ENCODE measurements around the gene GAD2. TPM values are rescaled to one million over a fixed set of nuclear protein-coding genes. Genes with fewer than 3 reads are reported as not detected.

The GAD2 gene
- total RNA-seq, 1 donor from 2014 or later = not detected

GRCh38 chr10:26194275-26194674, 22.3 kb upstream of the GAD2 start:
- H3K27me3 ChIP-seq = no peaks in the 10 kb centered on the region
- H3K36me3 ChIP-seq = no peaks in the 10 kb centered on the region
- TF ChIP-seq POLR2AphosphoS5 (IDR thresholded peaks at IDR 0.05; ENCODE audit: insufficient read depth in 1 of 2, low read depth in 1 of 2) (no peak), POLR2A (IDR thresholded peaks at IDR 0.05) (no peak), CTCF (IDR thresholded peaks at IDR 0.05) (no peak)
- intact Hi-C loops (cut with DNase I) = no loop called here
- H3K27ac ChIP-seq = no peak overlapping the region
- H3K4me3 ChIP-seq = no peak overlapping the region
- H3K4me1 ChIP-seq = no peaks in the 10 kb centered on the region
- no peak for DNase-seq (ENCODE audit: extremely low spot score in 2 of 2)
- H3K9me3 ChIP-seq = no peaks in the 10 kb centered on the region

- TF ChIP-seq CTCF (IDR thresholded peaks at IDR 0.05) = no peak
- no peak for TF ChIP-seq POLR2AphosphoS5 (IDR thresholded peaks at IDR 0.05; ENCODE audit: insufficient read depth in 1 of 2, low read depth in 1 of 2)
- no peak for TF ChIP-seq POLR2A (IDR thresholded peaks at IDR 0.05)
- intact Hi-C loops (cut with DNase I) = no loop called here
- Histone ChIP-seq H3K36me3 (no peaks in the 10 kb centered on the region), H3K4me3 (no peak overlapping the region), H3K27me3 (no peaks in the 10 kb centered on the region), H3K9me3 (no peaks in the 10 kb centered on the region), H3K4me1 (no peaks in the 10 kb centered on the region), H3K27ac (no peak overlapping the region)
- DNase-seq (ENCODE audit: extremely low spot score in 2 of 2) = no peak
Measured at GRCh38 chr10:26197248-26197647, 19.3 kb upstream of the GAD2 start.

GRCh38 chr10:26198119-26198518, 18.5 kb upstream of the GAD2 start:
- Histone ChIP-seq H3K4me1 (no peaks in the 10 kb centered on the region), H3K27me3 (no peaks in the 10 kb centered on the region), H3K36me3 (no peaks in the 10 kb centered on the region), H3K9me3 (no peaks in the 10 kb centered on the region), H3K27ac (no peak overlapping the region), H3K4me3 (no peak overlapping the region)
- intact Hi-C loops (cut with DNase I) = no loop called here
- TF ChIP-seq POLR2A (IDR thresholded peaks at IDR 0.05) (no peak), CTCF (IDR thresholded peaks at IDR 0.05) (no peak), POLR2AphosphoS5 (IDR thresholded peaks at IDR 0.05; ENCODE audit: insufficient read depth in 1 of 2, low read depth in 1 of 2) (no peak)
- no peak for DNase-seq (ENCODE audit: extremely low spot score in 2 of 2)

GRCh38 chr10:26199841-26200240, 16.7 kb upstream of the GAD2 start:
- intact Hi-C loops (cut with DNase I) = no loop called here
- H3K9me3 ChIP-seq = no peaks in the 10 kb centered on the region
- H3K36me3 ChIP-seq = no peaks in the 10 kb centered on the region
- H3K27me3 ChIP-seq = no peaks in the 10 kb centered on the region
- no peak for DNase-seq (ENCODE audit: extremely low spot score in 2 of 2)
- TF ChIP-seq CTCF (IDR thresholded peaks at IDR 0.05) (no peak), POLR2AphosphoS5 (IDR thresholded peaks at IDR 0.05; ENCODE audit: insufficient read depth in 1 of 2, low read depth in 1 of 2) (no peak), POLR2A (IDR thresholded peaks at IDR 0.05) (no peak)
- H3K4me1 ChIP-seq = no peaks in the 10 kb centered on the region
- H3K27ac ChIP-seq = no peak overlapping the region
- no peak overlapping the region for H3K4me3 ChIP-seq

GRCh38 chr10:26205223-26205622, 11.4 kb upstream of the GAD2 start:
- TF ChIP-seq CTCF (IDR thresholded peaks at IDR 0.05) (no peak), POLR2A (IDR thresholded peaks at IDR 0.05) (no peak), POLR2AphosphoS5 (IDR thresholded peaks at IDR 0.05; ENCODE audit: insufficient read depth in 1 of 2, low read depth in 1 of 2) (no peak)
- no peak for DNase-seq (ENCODE audit: extremely low spot score in 2 of 2)
- Histone ChIP-seq H3K4me1 (no peaks in the 10 kb centered on the region), H3K27me3 (no peaks in the 10 kb centered on the region), H3K36me3 (no peaks in the 10 kb centered on the region), H3K27ac (no peak overlapping the region), H3K9me3 (no peaks in the 10 kb centered on the region), H3K4me3 (no peak overlapping the region)
- intact Hi-C loops (cut with DNase I) = no loop called here
